Endometrium (tissue), 2 donors: Measurements from ENCODE around the gene POU5F1.
"Not testable (repeated sequence)": the region's sequence is repeated elsewhere in the genome, so short reads cannot be mapped to it uniquely, and the experiment has no call there.

Experiments
- FAIRE-seq: peaks from 2 replicates; lab custom pipeline; 2012; peaks lifted over from hg19 to GRCh38; lab: Jason Lieb, UNC
- donor health status: control.
- donor health status: control.

The POU5F1 gene

GRCh38 chr6:31170600-31170881 lies at the start of gene POU5F1:
TSS of gene POU5F1 (minus strand) at chr6:31170682. CDS start at chr6:31170620, 62 bp downstream.
- FAIRE-seq = no peak

- FAIRE-seq = no peak
These were observed 45.9 kb upstream of the POU5F1 start for GRCh38 chr6:31216208-31216898.

- FAIRE-seq = not testable (repeated sequence)
These were observed 44.7 kb upstream of the POU5F1 start for GRCh38 chr6:31215216-31215615.

DNA sequence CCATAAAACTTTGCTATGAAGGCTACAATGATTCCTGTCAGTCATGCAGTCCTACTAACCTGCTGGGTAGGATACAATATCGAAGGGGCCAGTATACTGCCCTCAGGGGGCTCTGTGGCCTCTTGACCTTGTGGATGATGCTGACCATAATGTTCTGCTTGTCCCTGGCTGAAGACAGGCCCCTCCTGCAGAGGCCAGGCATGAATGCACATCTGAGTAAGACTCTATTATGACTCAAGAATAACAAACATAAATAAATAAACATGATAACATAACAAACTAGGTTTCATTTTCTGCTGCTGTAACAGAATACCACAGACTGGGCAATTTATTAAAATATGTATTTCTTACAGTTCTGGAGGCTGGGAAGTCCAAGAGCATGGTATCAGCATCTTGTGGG lies 44.0 kb upstream of the POU5F1 start:
- no peak for FAIRE-seq

GRCh38 chr6:31210741-31211532 lies 40.5 kb upstream of the POU5F1 start:
- FAIRE-seq = no peak

DNA sequence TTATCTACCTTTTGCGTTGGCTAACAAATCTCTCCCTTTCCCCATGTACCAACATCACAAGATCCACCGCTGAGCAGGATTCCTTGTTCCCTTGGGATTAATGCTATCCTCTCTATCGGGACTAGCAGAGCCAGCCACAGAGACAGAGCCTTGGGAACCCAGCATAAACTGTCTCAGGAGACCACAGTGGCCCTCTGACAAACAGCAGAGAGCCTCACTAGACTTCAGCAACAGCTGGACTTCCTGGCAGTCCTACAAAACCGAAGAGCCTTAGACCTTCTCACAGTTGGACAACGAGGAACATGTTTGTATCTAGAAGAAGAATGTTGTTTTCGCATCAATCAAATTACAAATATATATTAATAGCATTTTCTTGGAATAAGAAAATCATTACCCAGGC lies 39.6 kb upstream of the POU5F1 start:
- no peak for FAIRE-seq

DNA sequence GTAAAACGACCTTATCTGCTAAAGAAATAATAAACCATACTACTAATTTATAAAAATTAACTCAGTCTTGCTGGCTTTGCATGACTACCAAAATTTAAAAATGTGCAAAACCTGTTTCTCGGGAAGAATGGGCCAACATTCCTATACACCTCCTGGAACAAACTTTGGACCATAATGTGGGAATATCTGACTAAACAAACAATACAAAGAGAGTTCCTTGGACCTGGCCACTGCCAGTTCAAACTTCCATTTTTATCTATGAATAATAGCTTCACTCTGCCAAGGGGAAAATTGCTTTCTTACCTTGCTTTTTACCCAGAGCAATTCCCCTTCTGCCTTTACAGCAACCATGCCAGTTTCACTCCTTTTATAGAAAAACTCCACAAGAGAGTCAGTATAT lies 38.7 kb upstream of the POU5F1 start:
- FAIRE-seq = no peak

DNA sequence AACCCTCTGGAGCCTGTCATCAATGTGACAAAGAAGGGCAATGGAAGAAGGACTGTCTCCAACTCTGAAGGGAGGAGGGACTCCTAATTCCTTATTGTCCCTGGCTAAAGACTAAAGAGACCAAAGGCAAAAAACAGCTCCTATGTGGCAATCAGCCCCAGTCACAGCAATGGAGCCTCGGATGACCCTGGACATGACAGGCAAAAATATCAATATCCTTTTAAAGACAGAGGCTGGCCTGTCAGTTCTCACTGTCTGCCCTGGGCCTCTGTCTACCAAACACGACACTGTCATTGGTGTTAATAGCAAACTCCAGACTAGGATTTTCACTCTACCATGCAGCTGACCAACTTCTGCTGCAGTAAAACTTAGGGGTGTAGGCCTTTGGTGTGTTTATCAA lies 38.0 kb upstream of the POU5F1 start:
- FAIRE-seq = no peak

- no peak for FAIRE-seq
These were observed 35.2 kb upstream of the POU5F1 start for GRCh38 chr6:31205638-31206037.

DNA sequence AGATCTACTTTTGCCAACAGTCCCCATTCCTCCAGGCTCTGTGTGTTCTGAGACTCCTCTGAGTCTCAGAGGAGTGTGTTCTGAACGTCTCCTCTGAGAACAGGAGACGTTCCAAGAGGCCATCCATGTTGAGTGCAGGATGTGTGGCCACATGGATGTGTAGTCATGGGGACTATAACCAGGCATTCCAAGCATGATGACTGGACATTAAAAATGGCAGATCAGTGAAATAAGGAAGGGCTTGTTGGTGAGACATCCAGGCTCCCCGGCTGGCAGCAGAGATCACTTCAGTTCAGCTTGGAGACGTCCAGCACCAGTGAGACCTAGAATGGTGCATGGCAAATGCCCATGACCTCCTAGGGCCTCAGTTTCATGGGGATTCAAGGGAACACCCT lies 34.3 kb upstream of the POU5F1 start:
- FAIRE-seq = no peak

DNA sequence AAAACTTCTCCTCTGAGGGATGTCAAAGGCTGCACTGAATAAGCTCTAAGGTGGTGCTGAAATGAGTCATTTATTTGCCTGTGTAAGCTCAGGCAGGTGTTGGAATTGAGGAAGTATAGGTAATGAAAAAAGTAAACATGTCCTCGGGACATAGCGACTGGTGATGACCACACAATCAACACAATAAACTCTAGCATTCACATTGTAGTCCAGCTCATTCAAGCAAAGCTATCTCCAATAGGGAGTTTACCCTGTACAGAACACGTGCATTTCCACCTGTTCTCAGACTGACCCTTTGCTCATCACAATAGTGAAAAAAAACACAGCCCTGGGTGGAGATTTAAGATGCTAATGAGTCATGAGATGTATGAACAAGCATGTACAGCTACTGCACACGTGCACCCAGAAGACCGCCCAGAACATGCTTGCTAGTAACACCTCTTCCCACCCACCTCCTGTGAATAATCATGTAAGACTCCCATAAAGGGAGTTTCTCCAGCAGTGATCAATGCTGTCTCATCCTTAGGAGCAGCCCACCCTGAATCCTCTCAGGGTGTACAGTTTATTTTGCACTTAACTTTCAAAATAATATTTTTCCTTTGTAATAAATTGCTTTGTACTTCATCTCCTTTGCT lies 33.0 kb upstream of the POU5F1 start:
- no peak for FAIRE-seq

DNA sequence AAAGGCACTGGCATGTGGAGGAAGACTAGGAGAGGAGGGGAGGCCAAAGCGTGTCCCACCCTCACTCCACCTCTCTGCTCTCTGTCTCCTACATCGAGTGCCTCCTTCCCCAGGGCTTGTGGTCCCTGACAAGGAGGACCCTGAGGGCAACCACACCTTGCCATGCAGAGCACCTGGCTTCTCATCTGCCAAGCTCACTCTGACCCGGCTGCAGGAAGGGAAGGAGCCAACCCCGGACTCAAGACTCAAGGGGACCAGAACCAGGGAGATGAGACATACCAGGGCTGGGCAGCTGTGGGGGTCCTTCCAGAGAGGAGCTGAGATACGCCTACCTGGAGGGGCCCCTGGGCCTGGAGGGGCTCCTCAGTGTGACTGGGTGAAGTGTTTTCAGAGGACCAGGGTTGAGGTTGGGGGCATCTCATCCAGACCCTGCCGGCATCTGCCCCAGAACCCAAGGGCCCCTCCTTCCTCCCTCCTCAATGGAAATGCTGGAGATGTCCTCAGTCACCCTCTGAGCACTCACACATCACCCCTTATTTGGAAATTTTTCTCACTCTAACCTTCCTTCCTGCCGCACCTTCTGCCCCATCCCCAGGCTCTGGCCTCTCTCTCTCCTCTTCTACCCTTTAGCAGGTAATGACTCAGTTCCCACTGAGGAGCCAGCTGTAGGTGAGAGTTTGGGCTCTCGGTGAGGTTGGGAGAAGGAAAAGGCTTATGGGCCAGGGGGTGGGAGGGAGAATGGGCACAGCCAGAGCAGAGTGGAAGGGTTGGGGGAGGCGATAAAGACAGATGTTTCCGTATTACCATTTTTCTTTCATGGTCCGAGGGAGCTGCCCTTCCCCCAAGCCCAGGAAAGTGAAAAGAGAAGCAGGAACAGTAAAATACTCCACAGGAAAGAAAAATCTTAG lies 32.0 kb upstream of the POU5F1 start:
- FAIRE-seq = no peak

DNA sequence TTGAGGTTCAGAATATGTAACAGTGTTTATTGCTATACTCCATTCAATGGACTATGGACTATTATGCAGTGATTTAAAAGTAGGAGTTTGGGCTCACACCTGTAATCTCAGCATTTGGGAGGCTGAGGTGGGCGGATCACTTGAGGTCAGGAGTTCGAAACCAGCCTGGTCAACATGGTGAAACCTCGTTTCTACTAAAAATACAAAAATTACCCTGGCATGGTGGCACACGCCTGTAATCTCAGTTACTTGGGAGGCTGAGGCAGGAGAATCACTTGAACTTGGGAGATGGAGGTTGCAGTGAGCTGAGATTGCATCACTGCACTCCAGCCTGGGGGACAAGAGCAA lies 28.6 kb upstream of the POU5F1 start:
- not testable (repeated sequence) for FAIRE-seq

DNA sequence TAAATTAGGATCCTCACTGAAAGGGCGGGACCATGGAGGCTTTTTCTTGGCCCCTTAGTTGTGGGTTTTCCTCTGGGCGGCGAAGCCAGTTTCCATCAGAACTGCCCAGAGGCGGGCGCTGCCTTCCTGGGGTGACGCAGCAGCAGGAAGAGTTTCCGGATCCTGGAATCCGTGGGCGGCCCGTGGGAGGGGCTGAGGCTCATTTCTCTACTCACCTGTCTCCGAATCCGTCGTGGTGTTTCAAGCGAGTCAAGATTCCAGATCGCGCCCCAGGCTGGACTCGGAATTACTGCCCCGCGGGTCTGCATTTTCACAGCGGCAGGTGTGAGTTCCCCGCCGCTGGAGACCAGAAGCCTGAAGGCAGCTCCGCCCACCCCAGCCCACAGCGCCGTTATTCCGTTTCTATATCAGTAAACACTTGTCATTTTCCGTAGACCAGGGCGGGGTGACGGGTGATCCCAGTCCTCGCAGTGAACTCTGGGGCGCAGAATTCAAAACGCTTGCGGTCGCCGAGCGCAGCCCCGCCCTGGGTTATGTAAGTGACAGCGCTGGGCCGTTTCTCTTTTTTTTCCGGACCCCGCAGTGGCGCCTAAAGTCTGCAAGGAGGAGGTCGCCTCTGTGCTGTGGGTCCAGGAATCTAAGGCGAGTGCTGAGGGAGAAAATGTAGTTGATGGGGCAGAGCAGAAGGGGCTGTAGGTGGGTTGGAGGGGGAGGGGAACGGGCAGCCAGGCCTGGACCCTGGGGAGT lies 27.2 kb upstream of the POU5F1 start:
- no peak for FAIRE-seq

DNA sequence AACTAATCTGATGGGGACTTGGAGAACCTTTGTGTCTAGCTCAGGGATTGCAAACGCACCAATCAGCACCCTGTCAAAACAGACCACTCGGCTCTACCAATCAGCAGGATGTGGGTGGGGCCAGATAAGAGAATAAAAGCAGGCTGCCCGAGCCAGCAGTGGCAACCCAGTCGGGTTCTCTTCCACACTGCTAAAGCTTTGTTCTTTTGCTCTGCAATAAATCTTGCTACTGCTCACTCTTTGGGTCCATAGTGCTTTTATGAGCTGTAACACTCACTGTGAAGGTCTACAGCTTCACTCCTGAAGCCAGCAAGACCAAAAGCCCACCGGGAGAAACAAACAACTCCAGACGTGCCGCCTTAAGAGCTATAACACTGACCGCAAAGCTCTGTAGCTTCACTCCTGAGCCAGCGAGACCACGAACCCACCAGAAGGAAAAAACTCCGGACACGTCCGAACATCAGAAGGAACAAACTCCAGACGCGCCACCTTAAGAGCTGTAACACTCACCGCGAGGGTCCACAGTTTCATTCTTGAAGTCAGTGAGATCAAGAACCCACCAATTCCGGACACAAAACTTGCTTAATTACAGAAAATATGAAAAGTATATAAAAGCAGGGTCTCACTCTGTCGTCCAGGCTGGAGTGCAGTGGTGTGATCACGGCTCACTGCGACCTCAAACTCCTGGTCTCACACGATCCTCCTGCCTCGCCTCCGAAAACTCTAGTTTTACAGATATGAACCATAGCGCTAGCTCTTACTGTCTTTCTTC lies 26.0 kb upstream of the POU5F1 start:
- FAIRE-seq = not testable (repeated sequence)

GRCh38 chr6:31195308-31195979 lies 25.0 kb upstream of the POU5F1 start:
- not testable (repeated sequence) for FAIRE-seq

- no peak for FAIRE-seq
These were observed 23.8 kb upstream of the POU5F1 start for GRCh38 chr6:31194061-31194834.

DNA sequence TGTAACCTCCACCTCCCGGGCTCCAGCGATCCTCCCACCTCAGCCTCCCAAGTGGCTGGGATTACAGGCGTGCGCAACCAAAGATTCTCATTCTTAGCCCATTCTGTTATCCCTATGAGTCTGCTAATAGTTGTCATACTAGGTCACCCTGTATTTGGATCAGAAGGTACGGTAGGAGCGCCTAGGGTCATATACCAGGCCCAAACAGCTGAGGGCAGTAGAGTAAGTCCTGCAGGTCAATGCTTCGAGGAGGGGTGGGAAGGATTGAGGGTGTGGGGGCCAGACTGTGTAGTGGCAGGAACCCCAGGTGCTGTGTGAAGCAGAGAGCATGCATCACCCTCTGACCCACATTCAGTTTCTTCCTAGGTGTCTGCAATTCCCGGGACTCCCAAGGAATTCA lies 22.7 kb upstream of the POU5F1 start:
- FAIRE-seq = no peak

DNA sequence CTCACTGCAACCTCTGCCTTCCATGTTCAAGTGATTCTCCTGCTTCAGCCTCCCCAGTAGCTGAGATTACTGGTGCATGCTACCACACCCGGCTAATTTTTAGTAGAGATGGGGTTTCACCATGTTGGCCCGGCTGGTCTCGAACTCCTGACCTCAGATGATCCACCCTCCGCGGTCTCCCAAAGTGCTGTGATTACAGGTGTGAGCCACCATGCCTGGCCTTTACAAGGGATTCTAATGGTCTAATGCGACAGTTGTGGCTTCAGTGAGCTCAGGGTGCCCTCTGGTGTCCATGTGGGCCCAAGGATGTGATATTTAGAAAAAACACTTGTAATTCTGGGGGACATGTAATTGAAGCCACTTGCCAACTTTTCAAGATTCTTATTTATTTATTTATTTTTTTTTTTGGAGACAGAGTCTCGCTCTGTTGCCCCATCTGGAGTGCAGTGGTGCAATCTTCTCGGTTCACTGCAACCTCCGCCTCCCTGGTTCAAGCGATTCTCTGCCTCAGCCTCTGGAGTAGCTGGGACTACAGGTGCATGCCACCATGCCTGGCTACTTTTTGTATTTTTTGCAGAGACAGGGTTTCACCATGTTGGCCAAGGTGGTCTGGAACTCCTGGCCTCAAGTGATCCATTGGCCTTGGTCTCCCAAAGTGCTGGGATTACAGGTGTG lies 22.1 kb upstream of the POU5F1 start:
- FAIRE-seq = not testable (repeated sequence)
